Measurements from ENCODE around the gene GPRIN3. TPM values are rescaled to one million over a fixed set of nuclear protein-coding genes. Genes with fewer than 3 reads are reported as not detected.
"Not testable (repeated sequence)": the region's sequence is repeated elsewhere in the genome, so short reads cannot be mapped to it uniquely, and the experiment has no call there.

GPRIN3 gene
- total RNA-seq, 1 experiment from 2014 or later = not detected

DNA sequence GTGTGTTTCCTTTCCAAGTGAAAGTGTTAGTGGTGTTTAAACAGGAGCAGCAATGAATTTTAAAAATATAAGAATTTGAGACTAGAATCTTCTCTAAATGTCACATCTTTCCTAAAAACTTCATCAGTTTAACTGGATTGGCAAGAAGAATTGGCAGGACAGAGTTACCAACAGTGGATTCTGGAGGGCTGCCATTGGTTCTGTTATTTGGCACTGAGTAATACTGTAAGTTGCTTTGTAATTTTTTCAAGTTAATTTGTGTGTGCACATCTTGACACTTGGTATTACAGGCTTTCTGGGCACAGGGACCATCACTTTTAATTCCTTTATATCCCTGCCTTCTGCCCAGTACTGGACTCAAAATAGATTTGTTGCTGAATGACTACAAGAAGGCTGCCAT lies 4.5 kb upstream of the GPRIN3 start:
- no TSS peak for BruUV-seq (replicated peaks)
- no peaks in the 10 kb centered on the region for H3K4me1 ChIP-seq (ENCODE audit: insufficient read depth, low read length, poor library complexity, severe bottlenecking)
- ChIA-PET CTCF (no interaction called here), POLR2A (ENCODE audit: low non-redundant PET) (no interaction called here)
- H3K27me3 ChIP-seq (replicated peaks; ENCODE audit: insufficient read depth, low read depth, low read length, poor library complexity) = peaks cover 4% of the 10 kb centered on the region
- H3K4me3 ChIP-seq (ENCODE audit: low read depth, low read length, poor library complexity, severe bottlenecking) = no peak overlapping the region
- no peak for DNase-seq (ENCODE audit: low spot score)
- H3K9me3 ChIP-seq (ENCODE audit: low read depth, low read length, poor library complexity, severe bottlenecking) = no peaks in the 10 kb centered on the region
- TF ChIP-seq EZH2 (IDR thresholded peaks at IDR 0.05; ENCODE audit: borderline replicate concordance, low read depth, low read length, poor library complexity, severe bottlenecking) = no peak
- no peaks in the 10 kb centered on the region for H3K36me3 ChIP-seq (ENCODE audit: insufficient read depth, low read length, poor library complexity, severe bottlenecking)
- intact Hi-C loops (cut with micrococcal nuclease; ENCODE audit: unreplicated experiment) = no loop called here
- H3K27ac ChIP-seq (ENCODE audit: low read depth, low read length, poor library complexity, severe bottlenecking) = no peak overlapping the region

DNA sequence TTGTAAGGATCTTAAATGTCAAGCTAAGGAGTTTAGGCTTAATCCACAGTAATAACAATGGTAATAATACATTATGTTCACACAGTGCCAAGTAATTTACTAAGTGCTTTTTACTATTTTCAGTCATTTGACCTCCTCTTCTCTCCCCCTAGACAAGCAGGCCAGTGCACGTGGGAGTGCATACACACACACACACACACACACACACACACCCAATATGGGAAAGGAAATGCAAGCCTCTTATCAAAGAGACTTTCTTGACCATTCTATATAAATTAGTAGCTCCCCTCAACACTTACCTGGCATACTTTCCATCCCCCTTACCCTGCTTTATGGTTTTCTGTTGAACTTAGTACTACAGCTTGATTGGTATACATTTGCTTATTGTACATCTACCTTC lies 3.8 kb upstream of the GPRIN3 start:
- BruUV-seq (replicated peaks) = no TSS peak
- Histone ChIP-seq H3K4me1 (ENCODE audit: insufficient read depth, low read length, poor library complexity, severe bottlenecking) (no peaks in the 10 kb centered on the region), H3K36me3 (ENCODE audit: insufficient read depth, low read length, poor library complexity, severe bottlenecking) (no peaks in the 10 kb centered on the region), H3K27ac (ENCODE audit: low read depth, low read length, poor library complexity, severe bottlenecking) (no peak overlapping the region), H3K27me3 (replicated peaks; ENCODE audit: insufficient read depth, low read depth, low read length, poor library complexity) (peaks cover 10% of the 10 kb centered on the region), H3K9me3 (ENCODE audit: low read depth, low read length, poor library complexity, severe bottlenecking) (no peaks in the 10 kb centered on the region), H3K4me3 (ENCODE audit: low read depth, low read length, poor library complexity, severe bottlenecking) (no peak overlapping the region)
- intact Hi-C loops (cut with micrococcal nuclease; ENCODE audit: unreplicated experiment) = no loop called here
- DNase-seq (ENCODE audit: low spot score) = no peak
- POLR2A ChIA-PET (ENCODE audit: low non-redundant PET) = no interaction called here
- CTCF ChIA-PET = no interaction called here
- no peak for TF ChIP-seq EZH2 (IDR thresholded peaks at IDR 0.05; ENCODE audit: borderline replicate concordance, low read depth, low read length, poor library complexity, severe bottlenecking)
- TF ChIP-seq, protein P1, sequence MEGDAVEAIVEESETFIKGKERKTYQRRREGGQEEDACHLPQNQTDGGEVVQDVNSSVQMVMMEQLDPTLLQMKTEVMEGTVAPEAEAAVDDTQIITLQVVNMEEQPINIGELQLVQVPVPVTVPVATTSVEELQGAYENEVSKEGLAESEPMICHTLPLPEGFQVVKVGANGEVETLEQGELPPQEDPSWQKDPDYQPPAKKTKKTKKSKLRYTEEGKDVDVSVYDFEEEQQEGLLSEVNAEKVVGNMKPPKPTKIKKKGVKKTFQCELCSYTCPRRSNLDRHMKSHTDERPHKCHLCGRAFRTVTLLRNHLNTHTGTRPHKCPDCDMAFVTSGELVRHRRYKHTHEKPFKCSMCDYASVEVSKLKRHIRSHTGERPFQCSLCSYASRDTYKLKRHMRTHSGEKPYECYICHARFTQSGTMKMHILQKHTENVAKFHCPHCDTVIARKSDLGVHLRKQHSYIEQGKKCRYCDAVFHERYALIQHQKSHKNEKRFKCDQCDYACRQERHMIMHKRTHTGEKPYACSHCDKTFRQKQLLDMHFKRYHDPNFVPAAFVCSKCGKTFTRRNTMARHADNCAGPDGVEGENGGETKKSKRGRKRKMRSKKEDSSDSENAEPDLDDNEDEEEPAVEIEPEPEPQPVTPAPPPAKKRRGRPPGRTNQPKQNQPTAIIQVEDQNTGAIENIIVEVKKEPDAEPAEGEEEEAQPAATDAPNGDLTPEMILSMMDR (conservative IDR thresholded peaks at IDR 0.05; ENCODE audit: low read depth, low read length) = no peak

DNA sequence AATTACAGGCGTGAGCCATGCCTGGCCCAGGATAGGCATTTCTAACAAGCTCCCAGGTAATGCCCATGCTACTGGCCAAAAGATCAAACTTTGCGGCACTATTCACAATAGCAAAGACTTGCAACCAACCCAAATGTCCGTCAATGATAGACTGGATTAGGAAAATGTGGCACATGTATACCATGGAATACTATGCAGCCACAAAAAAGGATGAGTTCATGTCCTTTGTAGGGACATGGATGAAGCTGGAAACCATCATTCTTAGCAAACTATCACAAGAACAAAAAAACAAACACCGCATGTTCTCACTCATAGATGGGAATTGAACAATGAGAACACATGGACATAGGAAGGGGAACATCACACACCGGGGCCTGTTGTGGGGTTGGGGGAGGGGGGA lies 1.6 kb upstream of the GPRIN3 start:
- H3K4me3 ChIP-seq (ENCODE audit: low read depth, low read length, poor library complexity, severe bottlenecking); POLR2A ChIA-PET (ENCODE audit: low non-redundant PET); H3K36me3 ChIP-seq (ENCODE audit: insufficient read depth, low read length, poor library complexity, severe bottlenecking); DNase-seq (ENCODE audit: low spot score); H3K27ac ChIP-seq (ENCODE audit: low read depth, low read length, poor library complexity, severe bottlenecking); BruUV-seq (replicated peaks); intact Hi-C loops (cut with micrococcal nuclease; ENCODE audit: unreplicated experiment); H3K9me3 ChIP-seq (ENCODE audit: low read depth, low read length, poor library complexity, severe bottlenecking); H3K4me1 ChIP-seq (ENCODE audit: insufficient read depth, low read length, poor library complexity, severe bottlenecking): not testable (repeated sequence)
- H3K27me3 ChIP-seq (replicated peaks; ENCODE audit: insufficient read depth, low read depth, low read length, poor library complexity) = peaks cover 13% of the 10 kb centered on the region
- CTCF ChIA-PET = interaction anchor here (0.7 kb wide), 1 partner anchor 609 kb away, joined by 6 read pairs; no protein-coding TSS in a partner anchor

DNA sequence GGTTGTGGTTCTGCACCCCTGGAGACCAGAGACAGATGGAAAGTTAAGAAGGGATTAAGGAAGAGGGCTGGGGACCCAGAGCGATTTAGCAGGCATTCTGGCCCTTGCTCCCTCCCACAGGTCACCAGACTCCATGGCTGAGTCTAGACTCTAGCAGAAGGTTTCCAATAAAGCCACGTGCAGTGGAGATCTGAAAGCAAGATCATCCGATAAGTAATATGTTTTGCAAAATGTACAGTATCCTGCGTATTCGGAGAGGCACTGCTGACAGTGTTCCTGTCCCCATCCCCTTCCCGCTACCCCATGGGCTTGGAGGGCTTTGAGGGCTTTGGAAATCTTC lies 531 bp upstream of the GPRIN3 start:
- Histone ChIP-seq H3K4me1 (ENCODE audit: insufficient read depth, low read length, poor library complexity, severe bottlenecking) (no peaks in the 10 kb centered on the region), H3K27ac (ENCODE audit: low read depth, low read length, poor library complexity, severe bottlenecking) (no peak overlapping the region), H3K27me3 (replicated peaks; ENCODE audit: insufficient read depth, low read depth, low read length, poor library complexity) (peaks cover 13% of the 10 kb centered on the region), H3K4me3 (ENCODE audit: low read depth, low read length, poor library complexity, severe bottlenecking) (peak overlapping the region; percentile 46), H3K36me3 (ENCODE audit: insufficient read depth, low read length, poor library complexity, severe bottlenecking) (no peaks in the 10 kb centered on the region), H3K9me3 (ENCODE audit: low read depth, low read length, poor library complexity, severe bottlenecking) (no peaks in the 10 kb centered on the region)
- intact Hi-C loops (cut with micrococcal nuclease; ENCODE audit: unreplicated experiment) = no loop called here
- ChIA-PET POLR2A (ENCODE audit: low non-redundant PET) (no interaction called here), CTCF (no interaction called here)
- no peak for DNase-seq (ENCODE audit: low spot score)
- TF ChIP-seq EZH2 (IDR thresholded peaks at IDR 0.05; ENCODE audit: borderline replicate concordance, low read depth, low read length, poor library complexity, severe bottlenecking) = no peak
- TF ChIP-seq, protein P1 (conservative IDR thresholded peaks at IDR 0.05; ENCODE audit: low read depth, low read length) = no peak
- BruUV-seq (replicated peaks) = no TSS peak

All from A673 (cell line).